ENCODE results near the gene COL25A1. TPM values are rescaled to one million over a fixed set of nuclear protein-coding genes. Genes with fewer than 3 reads are reported as not detected.

The COL25A1 gene
- total RNA-seq, 1 experiment from 2014 or later, result 8.8 TPM

GRCh38 chr4:109251396-109251795, 51.1 kb downstream of the COL25A1 start:
- intact Hi-C loops (cut with micrococcal nuclease; ENCODE audit: unreplicated experiment), result no loop called here
- Histone ChIP-seq H3K27ac (ENCODE audit: low read depth, low read length, poor library complexity, severe bottlenecking) (no peak overlapping the region), H3K4me1 (ENCODE audit: insufficient read depth, low read length, poor library complexity, severe bottlenecking) (no peaks in the 10 kb centered on the region), H3K4me3 (ENCODE audit: low read depth, low read length, poor library complexity, severe bottlenecking) (no peak overlapping the region), H3K36me3 (ENCODE audit: insufficient read depth, low read length, poor library complexity, severe bottlenecking) (no peaks in the 10 kb centered on the region), H3K9me3 (ENCODE audit: low read depth, low read length, poor library complexity, severe bottlenecking) (no peaks in the 10 kb centered on the region), H3K27me3 (replicated peaks; ENCODE audit: insufficient read depth, low read depth, low read length, poor library complexity) (no peaks in the 10 kb centered on the region)
- ChIA-PET POLR2A (ENCODE audit: low non-redundant PET) (no interaction called here), CTCF (no interaction called here)
- no peak for TF ChIP-seq EZH2 (IDR thresholded peaks at IDR 0.05; ENCODE audit: borderline replicate concordance, low read depth, low read length, poor library complexity, severe bottlenecking)
- TF ChIP-seq CTCF (conservative IDR thresholded peaks at IDR 0.05; ENCODE audit: low read depth, low read length), result no peak
- no TSS peak for BruUV-seq (replicated peaks)
- DNase-seq (ENCODE audit: low spot score), result no peak

- CTCF ChIA-PET, result no interaction called here
- H3K4me1 ChIP-seq (ENCODE audit: insufficient read depth, low read length, poor library complexity, severe bottlenecking), result no peaks in the 10 kb centered on the region
- no peak for TF ChIP-seq CTCF (conservative IDR thresholded peaks at IDR 0.05; ENCODE audit: low read depth, low read length)
- no peak for TF ChIP-seq EZH2 (IDR thresholded peaks at IDR 0.05; ENCODE audit: borderline replicate concordance, low read depth, low read length, poor library complexity, severe bottlenecking)
- no peaks in the 10 kb centered on the region for H3K27me3 ChIP-seq (replicated peaks; ENCODE audit: insufficient read depth, low read depth, low read length, poor library complexity)
- no peaks in the 10 kb centered on the region for H3K9me3 ChIP-seq (ENCODE audit: low read depth, low read length, poor library complexity, severe bottlenecking)
- POLR2A ChIA-PET (ENCODE audit: low non-redundant PET), result no interaction called here
- no peak for DNase-seq (ENCODE audit: low spot score)
- no peak overlapping the region for H3K27ac ChIP-seq (ENCODE audit: low read depth, low read length, poor library complexity, severe bottlenecking)
- no peak overlapping the region for H3K4me3 ChIP-seq (ENCODE audit: low read depth, low read length, poor library complexity, severe bottlenecking)
- H3K36me3 ChIP-seq (ENCODE audit: insufficient read depth, low read length, poor library complexity, severe bottlenecking), result no peaks in the 10 kb centered on the region
- no TSS peak for BruUV-seq (replicated peaks)
- intact Hi-C loops (cut with micrococcal nuclease; ENCODE audit: unreplicated experiment), result no loop called here
These were observed 54.0 kb downstream of the COL25A1 start for GRCh38 chr4:109248322-109248900.

- no peak for TF ChIP-seq CTCF (conservative IDR thresholded peaks at IDR 0.05; ENCODE audit: low read depth, low read length)
- no peak for TF ChIP-seq EZH2 (IDR thresholded peaks at IDR 0.05; ENCODE audit: borderline replicate concordance, low read depth, low read length, poor library complexity, severe bottlenecking)
- BruUV-seq (replicated peaks), result no TSS peak
- no peaks in the 10 kb centered on the region for H3K9me3 ChIP-seq (ENCODE audit: low read depth, low read length, poor library complexity, severe bottlenecking)
- POLR2A ChIA-PET (ENCODE audit: low non-redundant PET), result no interaction called here
- intact Hi-C loops (cut with micrococcal nuclease; ENCODE audit: unreplicated experiment), result no loop called here
- no peaks in the 10 kb centered on the region for H3K4me1 ChIP-seq (ENCODE audit: insufficient read depth, low read length, poor library complexity, severe bottlenecking)
- H3K27ac ChIP-seq (ENCODE audit: low read depth, low read length, poor library complexity, severe bottlenecking), result no peak overlapping the region
- CTCF ChIA-PET, result no interaction called here
- H3K4me3 ChIP-seq (ENCODE audit: low read depth, low read length, poor library complexity, severe bottlenecking), result no peak overlapping the region
- no peaks in the 10 kb centered on the region for H3K27me3 ChIP-seq (replicated peaks; ENCODE audit: insufficient read depth, low read depth, low read length, poor library complexity)
- DNase-seq (ENCODE audit: low spot score), result no peak
- H3K36me3 ChIP-seq (ENCODE audit: insufficient read depth, low read length, poor library complexity, severe bottlenecking), result no peaks in the 10 kb centered on the region
These were observed 58.6 kb downstream of the COL25A1 start for GRCh38 chr4:109243871-109244270.
